ENCODE data around the gene GBF1.

Gene GBF1

GRCh38 chr10:102397222-102398171, 152.2 kb downstream of the GBF1 start:
- Mint-ChIP-seq H3K27ac (peak overlapping the region; percentile 98), H3K4me3 (peak overlapping the region; percentile 89), H3K4me1 (ENCODE audit: low read depth) (peaks cover 30% of the 10 kb centered on the region), H3K36me3 (ENCODE audit: low read depth) (peaks cover 51% of the 10 kb centered on the region), H3K27me3 (ENCODE audit: low read depth) (no peaks in the 10 kb centered on the region), H3K9me3 (no peaks in the 10 kb centered on the region)
- no peak for DNase-seq (ENCODE audit: low spot score)

DNA sequence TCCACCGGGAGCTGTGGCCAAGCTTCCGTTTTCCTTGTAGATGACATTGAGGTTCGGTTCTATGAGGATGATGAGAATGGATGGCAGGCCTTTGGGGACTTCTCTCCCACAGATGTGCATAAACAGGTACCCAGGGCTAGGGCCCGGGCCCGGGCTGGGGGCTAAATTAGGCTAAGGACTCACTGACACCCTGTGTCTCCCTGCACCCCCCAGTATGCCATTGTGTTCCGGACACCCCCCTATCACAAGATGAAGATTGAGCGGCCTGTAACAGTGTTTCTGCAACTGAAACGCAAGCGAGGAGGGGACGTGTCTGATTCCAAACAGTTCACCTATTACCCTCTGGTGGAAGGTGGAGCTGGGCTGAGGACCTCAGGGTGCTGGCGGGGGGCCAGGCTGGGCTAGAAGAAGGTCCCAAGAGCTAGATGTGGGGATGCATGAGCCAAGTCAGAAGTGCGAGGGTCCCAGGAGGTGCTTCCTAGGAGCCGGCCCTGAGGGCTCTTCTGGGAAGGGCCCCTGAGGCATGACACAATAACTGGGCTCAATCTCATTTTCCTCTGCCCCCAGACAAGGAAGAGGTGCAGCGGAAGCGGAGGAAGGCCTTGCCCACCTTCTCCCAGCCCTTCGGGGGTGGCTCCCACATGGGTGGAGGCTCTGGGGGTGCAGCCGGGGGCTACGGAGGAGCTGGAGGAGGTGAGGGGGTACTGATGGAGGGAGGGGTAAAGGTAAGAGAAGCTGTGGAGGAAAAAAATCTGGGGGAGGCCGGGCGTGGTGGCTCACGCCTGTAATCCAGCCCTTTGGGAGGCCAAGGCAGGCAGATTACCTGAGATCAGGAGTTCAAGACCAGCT, 153.1 kb downstream of the GBF1 start:
- Mint-ChIP-seq H3K9me3 (no peaks in the 10 kb centered on the region), H3K4me1 (ENCODE audit: low read depth) (peaks cover 23% of the 10 kb centered on the region), H3K27me3 (ENCODE audit: low read depth) (no peaks in the 10 kb centered on the region), H3K27ac (peak overlapping the region; percentile 56), H3K4me3 (peak overlapping the region; percentile 89), H3K36me3 (ENCODE audit: low read depth) (peaks cover 51% of the 10 kb centered on the region)
- no peak for DNase-seq (ENCODE audit: low spot score)

GRCh38 chr10:102399217-102400021, 154.1 kb downstream of the GBF1 start:
- Mint-ChIP-seq H3K4me3 (peak overlapping the region; percentile 89), H3K4me1 (ENCODE audit: low read depth) (peaks cover 21% of the 10 kb centered on the region), H3K9me3 (no peaks in the 10 kb centered on the region), H3K27me3 (ENCODE audit: low read depth) (no peaks in the 10 kb centered on the region), H3K36me3 (ENCODE audit: low read depth) (peaks cover 51% of the 10 kb centered on the region), H3K27ac (peak overlapping the region; percentile 75)
- peak; percentile 90 for DNase-seq (ENCODE audit: low spot score)

DNA sequence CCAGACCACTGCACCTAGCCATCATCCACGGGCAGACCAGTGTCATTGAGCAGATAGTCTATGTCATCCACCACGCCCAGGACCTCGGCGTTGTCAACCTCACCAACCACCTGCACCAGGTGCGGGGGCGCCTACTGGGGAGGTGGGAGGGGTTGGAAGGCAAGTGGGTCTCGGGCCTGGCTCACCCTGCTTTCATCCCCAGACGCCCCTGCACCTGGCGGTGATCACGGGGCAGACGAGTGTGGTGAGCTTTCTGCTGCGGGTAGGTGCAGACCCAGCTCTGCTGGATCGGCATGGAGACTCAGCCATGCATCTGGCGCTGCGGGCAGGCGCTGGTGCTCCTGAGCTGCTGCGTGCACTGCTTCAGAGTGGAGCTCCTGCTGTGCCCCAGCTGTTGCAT, 154.7 kb downstream of the GBF1 start:
- H3K27me3 Mint-ChIP-seq (ENCODE audit: low read depth): no peaks in the 10 kb centered on the region
- H3K27ac Mint-ChIP-seq: no peak overlapping the region
- H3K9me3 Mint-ChIP-seq: no peaks in the 10 kb centered on the region
- H3K4me1 Mint-ChIP-seq (ENCODE audit: low read depth): peaks cover 21% of the 10 kb centered on the region
- peak overlapping the region; percentile 64 for H3K4me3 Mint-ChIP-seq
- no peak for DNase-seq (ENCODE audit: low spot score)
- peaks cover 49% of the 10 kb centered on the region for H3K36me3 Mint-ChIP-seq (ENCODE audit: low read depth)

DNA sequence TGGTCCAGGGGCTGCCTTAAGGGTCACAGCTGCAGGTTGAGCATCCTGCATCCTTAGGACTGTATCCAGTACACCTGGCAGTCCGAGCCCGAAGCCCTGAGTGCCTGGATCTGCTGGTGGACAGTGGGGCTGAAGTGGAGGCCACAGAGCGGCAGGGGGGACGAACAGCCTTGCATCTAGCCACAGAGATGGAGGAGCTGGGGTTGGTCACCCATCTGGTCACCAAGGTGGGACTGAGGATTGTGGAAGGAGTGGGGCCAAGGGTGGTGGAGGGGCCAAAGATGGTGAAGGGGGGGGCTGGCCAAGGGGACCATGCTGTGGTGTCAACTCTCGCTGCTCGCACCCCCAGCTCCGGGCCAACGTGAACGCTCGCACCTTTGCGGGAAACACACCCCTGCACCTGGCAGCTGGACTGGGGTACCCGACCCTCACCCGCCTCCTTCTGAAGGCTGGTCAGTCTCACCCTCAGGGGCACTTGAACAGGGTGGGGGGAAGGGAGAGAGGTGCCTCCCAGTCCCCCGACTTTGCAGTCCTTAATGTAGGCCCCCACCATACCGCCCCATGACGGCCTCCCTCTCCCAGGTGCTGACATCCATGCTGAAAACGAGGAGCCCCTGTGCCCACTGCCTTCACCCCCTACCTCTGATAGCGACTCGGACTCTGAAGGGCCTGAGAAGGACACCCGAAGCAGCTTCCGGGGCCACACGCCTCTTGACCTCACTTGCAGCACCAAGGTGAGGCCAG, 155.4 kb downstream of the GBF1 start:
- no peak overlapping the region for H3K27ac Mint-ChIP-seq
- H3K4me1 Mint-ChIP-seq (ENCODE audit: low read depth): peaks cover 21% of the 10 kb centered on the region
- no peaks in the 10 kb centered on the region for H3K27me3 Mint-ChIP-seq (ENCODE audit: low read depth)
- no peaks in the 10 kb centered on the region for H3K9me3 Mint-ChIP-seq
- DNase-seq (ENCODE audit: low spot score): no peak
- H3K4me3 Mint-ChIP-seq: no peak overlapping the region
- H3K36me3 Mint-ChIP-seq (ENCODE audit: low read depth): peaks cover 47% of the 10 kb centered on the region

GRCh38 chr10:102401342-102401654, 156.0 kb downstream of the GBF1 start:
- DNase-seq (ENCODE audit: low spot score): no peak
- H3K4me1 Mint-ChIP-seq (ENCODE audit: low read depth): peaks cover 17% of the 10 kb centered on the region
- no peak overlapping the region for H3K27ac Mint-ChIP-seq
- no peaks in the 10 kb centered on the region for H3K27me3 Mint-ChIP-seq (ENCODE audit: low read depth)
- H3K9me3 Mint-ChIP-seq: no peaks in the 10 kb centered on the region
- no peak overlapping the region for H3K4me3 Mint-ChIP-seq
- peaks cover 43% of the 10 kb centered on the region for H3K36me3 Mint-ChIP-seq (ENCODE audit: low read depth)

DNA sequence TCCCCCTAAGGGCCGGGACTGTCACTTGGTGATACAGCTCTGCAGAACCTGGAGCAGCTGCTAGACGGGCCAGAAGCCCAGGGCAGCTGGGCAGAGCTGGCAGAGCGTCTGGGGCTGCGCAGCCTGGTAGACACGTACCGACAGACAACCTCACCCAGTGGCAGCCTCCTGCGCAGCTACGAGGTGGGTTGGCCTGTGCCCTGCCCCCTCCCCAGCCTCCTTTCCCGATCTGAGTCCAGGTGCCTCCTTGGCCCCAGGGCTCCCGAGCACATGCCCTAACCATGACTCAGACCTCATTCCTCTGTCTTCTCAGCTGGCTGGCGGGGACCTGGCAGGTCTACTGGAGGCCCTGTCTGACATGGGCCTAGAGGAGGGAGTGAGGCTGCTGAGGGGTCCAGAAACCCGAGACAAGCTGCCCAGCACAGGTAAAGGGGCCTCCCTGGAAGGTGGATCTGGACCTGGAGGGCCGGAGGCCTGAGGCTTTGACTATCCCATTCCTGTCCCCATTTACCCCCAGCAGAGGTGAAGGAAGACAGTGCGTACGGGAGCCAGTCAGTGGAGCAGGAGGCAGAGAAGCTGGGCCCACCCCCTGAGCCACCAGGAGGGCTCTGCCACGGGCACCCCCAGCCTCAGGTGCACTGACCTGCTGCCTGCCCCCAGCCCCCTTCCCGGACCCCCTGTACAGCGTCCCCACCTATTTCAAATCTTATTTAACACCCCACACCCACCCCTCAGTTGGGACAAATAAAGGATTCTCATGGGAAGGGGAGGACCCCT, 156.6 kb downstream of the GBF1 start:
- Mint-ChIP-seq H3K27ac (no peak overlapping the region), H3K4me3 (no peak overlapping the region), H3K36me3 (ENCODE audit: low read depth) (peaks cover 37% of the 10 kb centered on the region), H3K27me3 (ENCODE audit: low read depth) (no peaks in the 10 kb centered on the region), H3K9me3 (no peaks in the 10 kb centered on the region), H3K4me1 (ENCODE audit: low read depth) (peaks cover 12% of the 10 kb centered on the region)
- DNase-seq (ENCODE audit: low spot score): no peak

- Mint-ChIP-seq H3K9me3 (no peaks in the 10 kb centered on the region), H3K36me3 (ENCODE audit: low read depth) (peaks cover 32% of the 10 kb centered on the region), H3K4me1 (ENCODE audit: low read depth) (peaks cover 8% of the 10 kb centered on the region), H3K4me3 (no peak overlapping the region), H3K27ac (no peak overlapping the region), H3K27me3 (ENCODE audit: low read depth) (no peaks in the 10 kb centered on the region)
- DNase-seq (ENCODE audit: low spot score): no peak
Observed at GRCh38 chr10:102402512-102402896, 157.2 kb downstream of the GBF1 start.

DNA sequence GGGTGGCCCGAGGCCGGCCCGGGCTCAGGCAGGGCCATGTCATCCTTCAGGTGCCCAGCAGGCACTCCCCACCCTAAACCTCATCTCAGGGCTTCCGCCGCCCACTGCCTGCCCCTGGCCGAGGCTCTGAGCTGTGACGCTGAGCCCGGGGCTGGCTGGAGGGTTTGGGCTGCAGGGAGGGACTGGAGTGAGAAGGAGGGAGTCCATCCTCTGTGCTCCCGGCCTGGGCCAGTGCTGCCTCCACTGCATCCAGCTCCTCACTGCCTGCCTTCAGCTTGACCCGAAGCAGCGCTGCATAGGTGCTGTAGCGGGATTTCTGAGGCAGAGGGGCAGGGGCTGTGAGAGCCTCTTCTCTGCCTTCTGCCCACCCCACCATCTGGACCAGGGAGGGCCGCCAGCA, 157.8 kb downstream of the GBF1 start:
- Mint-ChIP-seq H3K9me3 (no peaks in the 10 kb centered on the region), H3K27me3 (ENCODE audit: low read depth) (peaks cover 3% of the 10 kb centered on the region), H3K27ac (no peak overlapping the region), H3K36me3 (ENCODE audit: low read depth) (peaks cover 26% of the 10 kb centered on the region), H3K4me3 (no peak overlapping the region), H3K4me1 (ENCODE audit: low read depth) (peaks cover 4% of the 10 kb centered on the region)
- DNase-seq (ENCODE audit: low spot score): no peak

GRCh38 chr10:102404361-102405107, 159.2 kb downstream of the GBF1 start:
- Mint-ChIP-seq H3K27ac (no peak overlapping the region), H3K27me3 (ENCODE audit: low read depth) (peaks cover 9% of the 10 kb centered on the region), H3K36me3 (ENCODE audit: low read depth) (peaks cover 19% of the 10 kb centered on the region), H3K4me3 (no peak overlapping the region), H3K4me1 (ENCODE audit: low read depth) (peaks cover 7% of the 10 kb centered on the region), H3K9me3 (no peaks in the 10 kb centered on the region)
- DNase-seq (ENCODE audit: low spot score): no peak

- Mint-ChIP-seq H3K4me3 (no peak overlapping the region), H3K27ac (no peak overlapping the region)
Observed at GRCh38 chr10:102405108-102405571, 159.8 kb downstream of the GBF1 start.

DNA sequence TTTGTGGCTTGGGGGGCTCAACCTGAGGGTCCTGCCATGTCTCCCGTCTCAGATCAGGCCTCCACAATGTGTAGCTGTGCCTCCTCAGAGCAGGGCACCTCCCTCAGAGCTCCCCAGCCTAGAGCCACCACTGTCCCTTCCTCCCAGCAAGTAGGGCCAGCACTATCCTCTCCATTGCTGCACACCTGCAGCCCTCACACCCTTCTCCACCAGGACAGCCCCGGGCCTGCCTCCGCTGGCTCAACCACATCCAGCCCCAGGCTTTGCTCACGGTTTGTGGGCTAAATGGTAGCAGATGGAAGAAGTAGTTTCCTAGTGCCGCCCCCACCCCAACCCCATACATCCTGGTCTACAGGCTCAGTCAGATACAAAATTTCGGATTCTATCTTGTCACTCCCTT, 160.3 kb downstream of the GBF1 start:
- peaks cover 14% of the 10 kb centered on the region for H3K4me1 Mint-ChIP-seq (ENCODE audit: low read depth)
- peaks cover 10% of the 10 kb centered on the region for H3K36me3 Mint-ChIP-seq (ENCODE audit: low read depth)
- no peak for DNase-seq (ENCODE audit: low spot score)
- H3K9me3 Mint-ChIP-seq: no peaks in the 10 kb centered on the region
- peaks cover 17% of the 10 kb centered on the region for H3K27me3 Mint-ChIP-seq (ENCODE audit: low read depth)
- H3K4me3 Mint-ChIP-seq: no peak overlapping the region
- H3K27ac Mint-ChIP-seq: no peak overlapping the region

More at GRCh38 chr10:102405108-102405571, 159.8 kb downstream of the GBF1 start:
- Mint-ChIP-seq H3K9me3 (no peaks in the 10 kb centered on the region), H3K4me1 (ENCODE audit: low read depth) (peaks cover 13% of the 10 kb centered on the region), H3K27me3 (ENCODE audit: low read depth) (peaks cover 15% of the 10 kb centered on the region), H3K36me3 (ENCODE audit: low read depth) (peaks cover 15% of the 10 kb centered on the region)
- DNase-seq (ENCODE audit: low spot score): no peak

Measured in T-helper 2 cell treated with Interferon-gamma antibody and Interleukin-4, amounts not matched to agents 5 μg/mL and 100 μg/mL, for 36 hours (primary cell).